ENCODE measurements around the gene CRHR1.

The CRHR1 gene

DNA sequence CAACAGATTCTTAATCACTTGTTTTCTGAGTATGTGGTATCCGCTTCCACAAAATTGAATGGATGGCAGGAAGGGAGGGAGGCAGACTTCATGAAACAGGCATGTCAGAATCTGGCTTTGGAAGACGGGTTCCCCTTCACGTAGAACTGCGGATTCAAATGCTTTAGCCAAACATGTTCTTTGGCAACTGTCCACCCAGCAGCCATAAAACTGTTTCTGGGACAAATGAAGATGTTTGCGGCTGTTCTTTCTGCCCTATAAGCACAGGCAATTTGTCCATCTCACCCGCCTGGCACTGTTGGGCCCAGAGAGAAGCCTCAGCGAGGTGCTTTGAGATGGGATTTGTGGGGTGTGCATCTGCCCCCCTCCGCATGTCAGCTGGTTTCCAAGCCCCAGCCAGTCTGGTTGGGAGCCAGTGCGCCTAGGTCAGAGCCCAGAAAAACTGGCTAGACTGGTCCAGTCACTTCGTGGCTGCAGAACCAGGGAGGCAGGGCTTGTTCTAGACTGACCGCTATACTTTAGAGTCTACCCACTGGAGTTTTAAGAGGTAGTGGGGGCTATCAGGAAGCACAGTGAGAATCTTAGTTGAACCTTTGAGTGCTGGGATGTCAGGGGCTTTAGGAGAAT lies 6.3 kb downstream of the CRHR1 start:
- DNase-seq: no peak

- no peak for DNase-seq
Measured at GRCh38 chr17:45791041-45791582, 7.0 kb downstream of the CRHR1 start.

DNA sequence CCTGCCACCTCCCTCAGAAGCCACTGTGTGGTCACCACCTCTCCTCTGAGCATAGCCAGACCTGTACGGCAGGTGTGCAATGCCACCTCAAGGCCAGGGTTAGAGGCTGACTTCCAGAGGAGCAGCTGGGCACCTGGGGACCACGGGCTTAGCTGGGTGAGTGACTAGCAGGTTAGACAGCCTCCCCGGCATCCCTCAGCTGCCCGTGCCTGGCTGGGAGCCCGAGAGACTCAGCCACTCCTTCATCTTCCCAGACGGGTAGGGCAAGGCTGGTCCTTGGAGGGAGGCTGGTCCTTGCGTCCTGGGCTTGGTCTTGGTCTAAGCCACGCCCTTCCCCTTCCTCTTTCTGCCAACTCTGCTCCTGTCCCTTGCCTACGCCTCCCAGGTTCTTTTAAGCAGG lies 7.8 kb downstream of the CRHR1 start:
- DNase-seq: no peak

GRCh38 chr17:45792437-45792836 lies 8.3 kb downstream of the CRHR1 start:
- no peak for DNase-seq

- no peak for DNase-seq
Measured at GRCh38 chr17:45792995-45793755, 9.1 kb downstream of the CRHR1 start.

DNA sequence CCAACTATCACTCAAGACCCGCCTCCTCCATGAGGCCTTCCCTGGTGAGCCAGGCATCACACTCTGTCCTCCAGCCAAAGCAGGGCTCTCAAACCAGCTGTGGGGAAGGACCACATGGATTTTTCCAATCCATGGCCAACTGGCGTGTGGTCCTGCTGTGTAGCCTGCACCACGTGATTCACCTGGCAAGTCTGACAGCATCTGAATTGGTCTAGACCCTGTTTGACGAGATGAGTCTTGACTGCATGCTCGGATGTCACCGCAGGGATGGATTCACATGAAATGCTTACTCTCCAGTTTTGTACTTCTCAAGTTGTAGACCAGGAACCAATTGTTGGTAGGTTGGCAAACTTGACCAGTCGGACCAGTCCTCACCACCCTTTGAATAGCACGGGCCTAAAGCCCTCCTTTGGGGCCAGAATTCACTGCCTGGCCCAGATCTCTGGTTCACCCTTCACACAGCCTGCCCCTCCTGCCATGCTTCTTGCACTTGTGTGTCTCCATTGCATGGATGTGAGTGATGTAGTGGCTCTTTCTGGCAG lies 9.9 kb downstream of the CRHR1 start:
- no peak for DNase-seq

DNA sequence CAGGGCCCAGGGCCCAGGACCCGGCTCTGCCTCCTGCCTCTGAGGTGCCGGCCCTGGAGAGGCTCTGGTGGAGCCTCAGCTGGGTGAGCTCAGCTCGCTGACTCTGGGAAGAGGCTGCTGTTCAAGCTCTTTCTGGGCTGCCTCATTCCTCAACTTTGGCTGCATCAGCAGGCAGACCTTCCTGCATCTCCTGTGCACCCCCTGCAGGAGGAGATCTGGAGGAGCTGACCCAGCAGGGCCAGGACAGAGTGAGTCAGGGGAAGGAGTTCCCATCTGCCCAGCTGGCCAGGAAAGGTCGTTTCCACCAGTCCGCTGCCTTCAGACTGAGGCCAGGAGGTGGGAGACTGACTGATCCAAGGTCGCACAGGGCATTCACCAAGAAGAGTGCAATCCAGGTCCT lies 10.7 kb downstream of the CRHR1 start:
- no peak for DNase-seq

DNA sequence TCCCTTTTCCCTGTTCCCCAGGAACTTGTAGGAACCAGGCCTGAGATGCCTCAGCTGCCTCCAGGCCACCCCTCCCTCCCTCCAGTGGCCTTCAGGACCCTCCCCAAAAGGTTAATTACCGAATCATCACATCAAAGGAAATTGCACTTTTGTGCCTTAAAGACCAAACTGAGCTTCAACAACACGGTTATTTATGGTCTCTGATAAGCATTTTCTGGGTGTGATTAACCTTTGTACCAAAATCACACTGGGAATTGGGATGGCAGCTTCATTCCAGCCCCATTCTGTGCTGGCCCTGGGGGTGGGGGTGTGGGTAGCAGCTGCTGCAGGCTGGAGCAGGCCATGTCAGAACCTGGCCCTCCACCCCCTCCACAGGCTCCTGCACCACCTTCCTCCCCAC lies 16.7 kb downstream of the CRHR1 start:
- no peak for DNase-seq

DNA sequence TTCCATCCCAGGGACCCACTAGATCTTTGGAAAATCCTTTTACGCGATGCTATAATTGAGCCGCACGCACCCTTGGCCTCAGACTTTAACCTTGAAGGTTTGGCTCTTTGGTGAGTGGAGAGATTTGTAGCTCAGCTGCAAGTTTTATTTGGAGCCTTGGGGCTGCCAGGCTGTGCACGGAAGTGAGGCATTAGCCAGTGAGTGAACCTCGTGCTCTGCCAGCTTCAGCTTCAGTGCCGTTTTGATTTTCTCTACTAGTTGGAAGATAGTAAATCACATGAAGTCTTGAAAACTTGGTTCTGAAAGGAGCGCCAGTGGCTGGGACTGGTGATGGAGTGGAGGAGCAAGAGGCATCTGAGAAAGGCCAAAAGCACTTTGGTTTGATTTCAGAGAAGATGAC lies 17.3 kb downstream of the CRHR1 start:
- DNase-seq: no peak

- DNase-seq: no peak
Measured at GRCh38 chr17:45808845-45809244, 24.7 kb downstream of the CRHR1 start.

GRCh38 chr17:45809499-45809898 lies 25.4 kb downstream of the CRHR1 start:
- DNase-seq: no peak

- DNase-seq: no peak
Measured at GRCh38 chr17:45812102-45812501, 28.0 kb downstream of the CRHR1 start.

- DNase-seq: no peak
Measured at GRCh38 chr17:45813048-45813725, 29.1 kb downstream of the CRHR1 start.

DNA sequence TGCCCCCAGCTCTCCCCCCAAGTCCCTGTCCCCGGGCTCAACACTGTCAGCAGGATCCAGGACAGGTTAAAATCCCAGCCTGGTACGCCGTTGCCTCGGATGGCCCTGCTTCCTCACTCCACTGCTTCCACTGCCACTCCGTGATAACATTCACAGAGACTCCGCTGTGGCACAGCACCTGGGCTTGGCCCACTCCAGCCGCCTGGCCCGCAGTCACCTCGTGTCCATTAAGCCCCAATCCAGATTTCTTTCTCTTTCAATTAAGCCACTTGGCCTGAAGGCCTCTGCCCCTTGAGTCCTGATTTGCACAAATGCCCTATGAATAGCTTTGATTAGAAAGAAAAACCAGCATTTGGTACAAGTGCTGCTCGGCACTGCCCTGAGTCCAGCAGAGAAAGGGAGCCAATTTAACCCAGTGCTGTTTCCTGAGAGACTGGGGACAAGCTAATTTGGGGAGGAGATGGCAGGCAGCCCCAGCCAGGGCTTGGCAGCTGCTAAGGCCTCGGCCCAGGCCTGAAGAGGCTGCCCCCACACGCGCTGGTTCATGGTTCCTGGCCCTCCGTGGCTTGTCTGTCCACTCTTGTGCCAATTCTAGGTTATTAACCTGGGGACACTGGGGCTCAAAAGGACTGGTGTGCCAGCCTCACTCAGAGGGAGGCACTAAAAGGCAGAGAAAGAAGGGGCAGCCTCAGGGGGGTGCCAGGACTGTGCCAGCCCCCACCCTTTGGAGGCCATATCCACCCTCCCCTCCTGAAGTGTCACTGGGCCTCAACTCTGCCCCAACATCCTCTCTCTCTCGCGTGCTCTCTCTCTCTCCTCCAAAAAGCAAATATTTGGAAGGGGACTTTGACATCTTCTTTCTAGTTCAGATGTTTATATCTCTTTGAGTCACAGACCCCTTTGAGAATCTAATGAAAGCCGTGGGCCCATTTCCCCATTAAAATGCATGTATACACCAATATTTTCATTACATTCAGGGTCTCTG lies 30.8 kb downstream of the CRHR1 start:
- no peak for DNase-seq

GRCh38 chr17:45815752-45816151 lies 31.6 kb downstream of the CRHR1 start:
- DNase-seq: no peak

- no peak for DNase-seq
Measured at GRCh38 chr17:45818041-45818440, 33.9 kb downstream of the CRHR1 start.

DNA sequence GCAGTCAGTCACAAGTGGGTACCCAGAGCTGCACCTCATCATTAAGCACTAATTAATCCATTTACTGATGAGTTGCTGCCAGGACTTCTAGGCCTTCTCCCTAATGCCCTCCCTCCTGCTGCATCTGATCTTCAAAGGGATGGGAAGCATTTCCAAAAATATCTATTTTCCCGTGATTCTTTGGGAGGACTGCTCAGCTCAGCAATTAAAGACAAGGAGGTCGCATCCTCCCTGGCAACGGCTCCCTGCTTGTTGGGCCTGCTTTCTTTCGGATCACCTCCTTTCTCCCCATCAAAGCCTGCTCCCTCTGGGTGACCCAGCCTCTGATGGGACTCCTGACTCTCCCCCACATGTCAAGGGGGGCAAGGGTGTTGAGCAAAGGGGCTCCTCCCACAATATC lies 34.6 kb downstream of the CRHR1 start:
- DNase-seq: no peak

DNA sequence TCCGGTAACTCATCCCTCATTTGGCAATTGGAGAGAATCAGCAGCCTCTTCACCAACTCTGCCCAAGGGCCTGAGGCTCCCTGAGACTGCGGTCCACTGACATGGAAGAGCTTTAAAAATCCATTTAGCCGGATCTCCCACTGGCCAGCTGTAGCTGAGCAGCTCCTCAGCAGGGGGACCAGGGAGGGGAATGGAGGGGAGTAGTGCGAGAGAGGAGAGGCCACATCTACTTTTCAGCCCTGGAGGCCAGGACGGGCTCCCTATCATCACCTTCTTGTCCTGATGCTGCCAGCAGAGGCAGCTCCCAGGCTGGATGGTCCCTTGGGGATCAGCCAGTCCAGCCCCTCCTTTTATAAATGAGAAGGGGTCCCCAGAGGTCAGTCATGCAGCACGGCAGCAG lies 35.5 kb downstream of the CRHR1 start:
- no peak for DNase-seq

GRCh38 chr17:45820052-45820780 lies 36.1 kb downstream of the CRHR1 start:
- no peak for DNase-seq

GRCh38 chr17:45821147-45821546 lies 37.0 kb downstream of the CRHR1 start:
- DNase-seq: no peak

GRCh38 chr17:45823598-45823997 lies 39.5 kb downstream of the CRHR1 start:
- no peak for DNase-seq

GRCh38 chr17:45824475-45824874 lies 40.4 kb downstream of the CRHR1 start:
- no peak for DNase-seq

Measured in NCI-H2227 treated with DMSO at 0.1 percent for 48 hours (cell line).